HG02943 (cell line): Measurements from ENCODE around the gene RBM15B.
A peak's percentile ranks its signal among the peaks of the same experiment; 100 is the strongest.

Experiments used
- ATAC-seq: cut with Tn5 transposase; IDR thresholded peaks from one replicate; pipeline ENCODE4 v1.9.1; 2021; ENCODE audit warnings: mild to moderate bottlenecking, low read depth, moderate library complexity; ENCODE audit not compliant: unreplicated experiment

The RBM15B gene

DNA sequence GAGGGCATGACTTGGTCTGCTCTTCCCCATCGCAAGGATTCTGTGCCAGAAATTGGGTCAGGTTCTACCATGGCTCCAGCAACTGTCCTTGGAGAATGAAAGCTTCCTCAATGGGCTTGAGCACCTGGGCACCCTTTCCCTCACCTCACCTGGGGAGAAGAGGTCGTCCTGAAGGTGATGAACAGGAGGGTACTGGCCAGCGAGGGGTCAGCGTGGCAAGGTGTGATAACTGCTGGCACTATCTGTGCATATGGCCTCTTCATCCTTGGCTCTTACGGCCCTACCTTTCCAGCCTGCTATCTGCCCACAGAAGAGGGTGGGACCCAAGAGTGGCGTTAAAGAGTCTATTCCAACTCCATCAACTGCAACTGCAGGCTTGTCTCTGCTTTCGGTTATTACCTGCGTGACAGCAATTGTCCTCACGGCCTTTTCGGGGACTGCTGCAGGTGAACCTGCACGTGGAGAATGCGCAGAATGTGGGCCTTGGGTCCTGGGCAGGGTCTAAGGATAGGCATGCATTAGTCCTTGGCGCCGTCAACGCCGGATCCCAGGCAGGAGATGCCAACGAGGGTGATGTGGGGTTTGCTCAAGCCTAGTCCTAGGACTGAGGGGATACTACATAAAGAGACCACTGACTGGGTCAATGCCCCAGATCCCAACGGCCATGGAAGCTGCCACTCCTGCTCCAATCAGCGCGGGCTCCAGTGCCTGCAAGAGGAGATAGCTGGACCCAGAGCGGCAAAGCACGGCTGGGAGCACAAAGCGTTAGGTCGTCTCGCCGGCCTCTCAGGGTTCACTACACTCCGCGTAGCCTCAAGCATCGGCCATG is 625 bp upstream of the RBM15B start:
- no peak for ATAC-seq

DNA sequence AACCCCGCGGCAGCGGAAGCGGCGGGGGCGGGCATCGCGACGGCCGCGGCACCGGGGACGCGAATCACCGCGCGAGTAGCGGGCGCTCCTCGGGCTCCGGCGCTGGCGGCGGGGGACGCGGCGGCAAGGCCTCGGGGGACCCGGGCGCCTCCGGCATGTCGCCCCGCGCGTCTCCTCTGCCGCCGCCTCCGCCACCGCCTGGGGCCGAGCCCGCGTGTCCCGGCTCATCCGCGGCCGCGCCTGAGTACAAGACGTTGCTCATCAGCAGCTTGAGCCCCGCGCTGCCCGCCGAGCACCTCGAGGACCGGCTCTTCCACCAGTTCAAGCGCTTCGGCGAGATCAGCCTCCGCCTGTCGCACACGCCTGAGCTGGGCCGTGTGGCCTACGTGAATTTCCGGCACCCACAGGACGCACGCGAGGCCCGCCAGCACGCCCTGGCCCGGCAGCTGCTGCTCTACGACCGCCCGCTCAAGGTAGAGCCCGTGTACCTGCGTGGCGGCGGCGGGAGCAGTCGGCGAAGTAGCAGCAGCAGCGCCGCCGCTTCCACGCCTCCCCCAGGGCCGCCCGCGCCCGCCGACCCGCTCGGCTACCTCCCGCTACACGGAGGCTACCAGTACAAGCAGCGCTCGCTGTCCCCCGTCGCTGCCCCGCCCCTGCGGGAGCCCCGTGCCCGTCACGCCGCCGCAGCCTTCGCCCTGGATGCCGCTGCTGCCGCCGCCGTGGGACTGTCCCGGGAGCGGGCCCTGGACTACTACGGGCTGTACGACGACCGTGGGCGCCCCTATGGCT is 675 bp downstream of the RBM15B start:
- peak; percentile 2 for ATAC-seq

DNA sequence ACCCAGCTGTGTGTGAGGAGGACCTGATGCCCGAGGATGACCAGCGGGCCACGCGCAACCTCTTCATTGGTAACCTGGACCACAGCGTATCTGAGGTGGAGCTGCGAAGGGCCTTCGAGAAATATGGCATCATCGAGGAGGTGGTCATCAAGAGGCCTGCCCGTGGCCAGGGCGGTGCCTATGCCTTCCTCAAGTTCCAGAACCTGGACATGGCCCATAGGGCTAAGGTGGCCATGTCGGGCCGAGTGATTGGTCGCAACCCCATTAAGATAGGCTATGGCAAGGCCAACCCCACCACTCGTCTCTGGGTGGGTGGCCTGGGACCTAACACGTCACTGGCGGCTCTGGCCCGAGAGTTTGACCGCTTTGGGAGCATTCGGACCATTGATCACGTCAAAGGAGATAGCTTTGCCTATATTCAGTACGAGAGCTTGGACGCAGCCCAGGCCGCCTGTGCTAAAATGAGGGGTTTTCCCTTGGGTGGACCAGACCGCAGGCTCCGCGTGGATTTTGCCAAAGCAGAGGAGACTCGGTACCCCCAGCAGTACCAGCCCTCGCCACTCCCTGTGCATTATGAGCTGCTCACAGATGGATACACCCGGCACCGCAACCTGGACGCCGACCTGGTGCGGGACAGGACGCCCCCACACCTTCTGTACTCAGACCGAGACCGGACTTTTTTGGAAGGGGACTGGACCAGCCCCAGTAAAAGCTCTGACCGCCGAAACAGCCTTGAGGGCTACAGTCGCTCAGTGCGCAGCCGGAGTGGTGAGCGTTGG is 1.5 kb downstream of the RBM15B start:
- no peak for ATAC-seq

DNA sequence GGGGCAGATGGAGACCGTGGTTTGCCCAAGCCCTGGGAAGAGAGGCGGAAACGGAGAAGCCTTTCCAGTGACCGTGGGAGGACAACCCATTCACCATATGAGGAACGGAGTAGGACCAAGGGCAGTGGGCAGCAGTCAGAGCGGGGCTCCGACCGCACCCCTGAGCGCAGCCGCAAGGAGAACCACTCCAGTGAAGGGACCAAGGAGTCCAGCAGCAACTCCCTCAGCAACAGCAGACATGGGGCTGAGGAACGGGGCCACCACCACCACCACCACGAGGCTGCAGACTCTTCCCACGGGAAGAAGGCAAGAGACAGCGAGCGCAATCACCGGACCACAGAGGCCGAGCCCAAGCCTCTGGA is 2.0 kb downstream of the RBM15B start:
- ATAC-seq: no peak

DNA sequence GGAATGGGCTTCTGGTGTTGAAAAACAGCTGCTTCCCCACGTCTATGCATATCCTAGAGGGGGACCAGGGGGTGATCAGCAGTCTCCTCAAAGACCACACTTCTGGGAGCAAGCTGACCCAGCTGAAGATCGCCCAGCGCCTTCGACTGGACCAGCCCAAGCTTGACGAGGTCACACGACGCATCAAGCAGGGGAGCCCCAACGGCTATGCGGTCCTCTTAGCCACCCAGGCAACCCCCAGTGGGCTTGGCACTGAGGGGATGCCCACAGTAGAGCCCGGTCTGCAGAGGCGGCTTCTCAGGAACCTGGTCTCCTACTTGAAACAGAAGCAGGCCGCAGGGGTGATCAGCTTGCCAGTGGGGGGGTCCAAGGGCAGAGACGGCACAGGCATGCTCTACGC is 2.5 kb downstream of the RBM15B start:
- no peak for ATAC-seq

DNA sequence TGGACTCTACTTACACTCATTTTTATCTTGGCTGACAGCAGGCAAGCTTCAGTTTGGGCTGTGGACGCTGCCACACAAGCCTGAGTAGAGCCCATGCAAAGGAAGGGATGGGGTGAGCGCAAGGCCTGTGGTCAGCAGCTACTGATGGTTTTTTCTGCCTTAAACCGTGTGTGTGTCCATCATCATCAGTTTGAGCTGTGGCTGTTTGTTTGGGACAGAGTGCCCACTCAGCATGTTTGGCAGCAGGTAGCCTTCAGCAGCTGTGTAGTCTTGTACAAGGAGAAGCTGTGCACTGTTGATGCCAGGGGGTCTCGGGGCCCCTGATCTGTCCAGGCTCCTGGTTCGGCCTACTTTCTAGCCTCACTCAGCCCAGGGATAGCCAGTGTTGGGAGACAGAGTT is 3.5 kb downstream of the RBM15B start:
- ATAC-seq: no peak

DNA sequence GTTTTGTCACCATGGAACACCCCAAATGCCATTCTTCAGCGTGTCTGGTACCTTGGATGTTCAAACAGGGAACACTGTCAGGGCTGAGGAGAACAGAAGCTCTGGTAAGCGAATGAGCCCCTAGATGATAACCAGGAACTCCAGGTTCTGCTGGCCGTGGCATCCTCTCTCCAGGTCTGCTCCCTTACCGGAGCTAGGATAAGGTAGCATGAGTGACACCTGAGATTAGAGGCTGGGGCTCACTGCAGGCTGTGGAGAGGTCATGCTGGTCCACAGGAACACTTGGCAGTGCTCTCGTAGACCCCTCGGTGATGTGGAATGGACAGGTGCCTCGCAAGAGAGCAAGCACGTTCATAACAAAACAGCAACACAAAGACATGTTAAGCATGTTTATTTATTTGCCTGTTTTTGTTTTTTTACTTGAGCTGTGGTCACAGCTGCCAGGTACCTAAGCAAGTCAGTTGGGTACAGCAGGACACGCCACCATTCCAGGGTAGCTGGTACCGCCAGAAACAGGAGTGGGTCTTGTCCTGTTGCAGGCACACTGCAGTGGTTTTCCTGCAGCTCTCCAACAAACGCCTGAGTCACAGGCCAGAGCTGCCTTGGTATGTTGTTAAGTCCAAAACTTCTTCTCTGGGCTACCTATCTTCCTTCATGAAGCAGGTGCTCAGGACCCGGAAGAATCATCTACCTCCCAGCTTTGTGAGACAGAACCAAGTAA is 4.6 kb downstream of the RBM15B start:
- no peak for ATAC-seq

DNA sequence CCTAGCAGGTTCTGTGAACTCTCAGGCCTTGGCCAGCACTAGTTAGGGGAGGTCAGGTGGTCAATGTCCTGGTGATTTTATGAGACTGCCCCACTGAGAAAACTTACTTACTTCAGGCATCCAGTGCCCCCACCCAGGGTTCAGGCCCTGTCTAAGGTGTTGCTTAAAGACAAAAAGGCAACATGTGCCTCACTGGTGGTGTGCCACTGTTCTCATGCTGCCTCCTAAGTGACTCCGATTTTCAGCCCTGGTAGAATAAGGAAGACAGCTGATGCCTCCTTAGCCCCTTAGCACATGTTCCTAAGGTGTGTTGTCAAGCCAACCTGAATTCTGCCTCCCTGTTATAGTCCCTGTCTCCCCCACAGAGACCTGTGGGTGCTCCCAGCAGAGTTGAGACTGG is 5.3 kb downstream of the RBM15B start:
- no peak for ATAC-seq

DNA sequence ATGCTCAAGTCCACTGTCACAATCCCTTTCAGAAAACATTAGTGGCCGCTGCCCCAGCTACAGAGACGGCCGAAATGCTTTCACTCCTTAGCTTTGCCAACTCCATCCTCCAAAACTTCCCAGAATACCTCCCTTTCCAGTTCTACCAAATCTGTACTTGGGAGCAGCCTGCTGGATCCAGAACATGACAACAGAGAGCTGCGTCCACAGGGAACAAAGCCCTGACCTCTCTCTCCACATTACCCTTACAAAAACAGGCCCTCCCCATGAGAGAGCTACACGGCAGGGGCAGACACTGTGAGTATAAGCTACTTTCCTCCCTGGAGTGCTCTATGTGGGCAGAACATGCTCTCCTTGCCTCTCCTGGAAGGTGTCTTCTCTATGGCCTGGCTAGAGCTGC is 6.3 kb downstream of the RBM15B start:
- no peak for ATAC-seq

DNA sequence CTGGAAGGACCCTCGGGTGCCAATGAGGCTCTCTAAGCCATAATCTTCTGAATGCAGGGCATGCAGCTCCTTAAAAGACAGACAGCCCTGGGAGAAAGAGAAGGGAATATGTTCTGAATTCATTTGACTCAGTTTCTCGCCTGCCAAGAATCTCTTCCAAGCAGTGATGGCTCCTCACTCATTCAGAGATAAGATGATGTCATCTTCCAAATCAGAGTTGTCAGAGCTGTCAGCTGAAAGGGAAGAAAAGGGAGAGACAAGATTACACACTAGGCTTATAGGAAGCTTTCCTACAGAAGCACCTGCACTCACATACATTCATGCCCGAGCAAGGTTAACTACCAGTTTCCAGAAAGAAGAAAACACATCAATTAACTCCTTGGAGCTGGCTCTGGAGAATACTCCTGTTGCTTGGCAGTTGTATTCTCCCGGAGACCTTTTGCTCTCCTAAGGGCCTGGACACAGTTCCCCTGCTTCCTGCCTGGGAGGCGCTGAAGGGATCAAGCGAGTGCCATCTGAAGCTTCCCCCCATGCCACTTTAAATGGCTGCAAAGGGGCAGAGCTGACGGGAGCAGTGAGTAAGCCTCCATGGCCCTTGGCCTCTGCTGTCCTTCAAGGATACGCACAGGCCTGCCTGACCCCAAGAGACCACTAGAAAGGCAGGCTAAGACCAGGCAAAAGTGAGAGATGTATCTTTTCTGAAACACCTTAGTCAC is 7.7 kb downstream of the RBM15B start:
- ATAC-seq: no peak

DNA sequence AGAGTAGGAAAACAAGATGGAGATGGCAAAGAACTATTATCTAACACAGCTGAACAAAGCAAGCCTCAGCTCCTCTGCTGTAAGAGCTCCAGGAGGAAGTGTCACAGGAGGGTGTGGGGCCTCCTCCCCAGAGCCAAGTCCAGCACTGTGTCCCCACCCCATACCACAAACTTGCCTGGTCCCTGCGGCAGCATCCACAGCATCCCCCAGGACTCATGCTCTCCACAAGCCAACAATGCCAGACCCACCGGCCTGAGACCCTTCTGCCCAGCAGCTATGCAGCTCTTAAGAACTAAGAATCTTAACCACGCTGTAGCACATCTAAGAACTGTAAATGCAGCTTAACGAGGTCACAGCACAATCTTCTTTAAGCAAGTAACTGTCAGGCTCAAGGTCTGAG is 9.1 kb downstream of the RBM15B start:
- ATAC-seq: no peak

DNA sequence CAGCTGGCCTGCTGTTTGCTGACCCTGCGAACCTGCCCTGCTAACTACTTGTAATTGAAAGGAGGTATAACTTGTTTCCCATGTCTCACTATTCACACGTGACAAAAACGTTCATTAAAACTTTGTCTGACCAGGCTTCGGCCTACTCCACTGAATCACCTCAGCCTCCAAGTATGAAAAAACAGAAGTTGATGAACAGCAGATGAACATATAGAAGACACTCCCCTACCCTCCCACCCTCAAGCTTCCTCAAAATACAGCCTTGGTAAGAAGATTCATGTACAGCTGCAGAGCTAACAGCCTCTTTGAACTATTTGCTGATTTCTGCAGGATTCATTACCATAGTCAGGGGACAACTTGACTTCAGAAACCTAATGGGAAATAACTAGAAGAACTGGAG is 10.7 kb downstream of the RBM15B start:
- ATAC-seq: no peak

DNA sequence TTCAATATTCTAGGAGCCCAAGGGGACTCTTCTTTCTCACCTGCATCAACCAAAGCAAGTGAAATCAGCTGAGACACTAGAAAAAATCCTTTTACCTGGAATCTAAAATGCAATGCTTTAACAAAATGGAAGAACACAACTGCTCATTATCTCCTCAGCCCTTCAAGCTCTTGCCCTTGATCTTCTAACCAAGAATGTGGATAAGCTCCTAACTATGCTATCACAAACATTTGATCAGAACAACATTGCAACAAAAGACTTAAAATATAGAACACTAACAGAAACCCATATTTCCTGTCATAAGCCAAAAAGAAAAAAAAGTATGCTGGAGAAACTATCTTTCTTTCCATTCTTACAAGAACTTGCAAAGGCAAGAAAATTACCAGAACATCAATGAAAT is 12.6 kb downstream of the RBM15B start:
- ATAC-seq: no peak

DNA sequence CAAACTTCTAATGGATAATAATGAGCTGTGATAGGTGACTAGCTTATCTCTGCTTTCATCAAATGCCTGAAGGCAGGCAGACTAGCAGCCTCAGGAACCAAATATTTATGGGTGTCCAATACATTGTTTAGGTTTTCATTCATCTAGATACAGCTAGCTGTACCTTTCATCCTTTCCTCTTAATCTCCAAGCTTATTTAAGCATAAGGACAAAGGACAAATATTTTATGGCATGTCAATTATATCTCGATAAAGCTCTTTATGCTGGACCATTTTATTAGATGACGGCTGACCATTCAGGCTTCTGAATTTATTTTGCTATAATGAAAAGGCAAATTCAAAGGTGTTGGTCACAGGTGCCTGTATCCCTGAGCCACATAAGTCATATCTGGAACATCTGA is 16.9 kb downstream of the RBM15B start:
- no peak for ATAC-seq

DNA sequence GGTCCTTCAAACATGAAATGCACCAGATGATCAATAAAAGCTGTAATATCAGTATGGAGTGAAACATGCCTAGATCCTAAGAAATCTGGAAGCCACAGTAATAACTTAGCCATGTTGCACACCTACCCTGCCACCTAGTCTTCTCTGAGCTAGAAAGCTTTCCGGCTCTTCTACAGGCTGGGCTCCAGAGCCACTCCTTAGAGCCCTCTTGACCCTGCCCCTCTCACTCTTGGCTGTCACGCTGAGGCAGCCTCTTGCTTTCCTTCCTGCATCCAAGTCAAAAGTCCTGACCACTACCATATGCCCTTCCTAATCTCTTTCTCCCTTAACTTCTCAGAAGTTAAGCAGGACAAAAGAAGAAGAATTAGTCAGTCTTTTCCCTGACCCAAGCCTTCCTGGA is 17.7 kb downstream of the RBM15B start:
- no peak for ATAC-seq

DNA sequence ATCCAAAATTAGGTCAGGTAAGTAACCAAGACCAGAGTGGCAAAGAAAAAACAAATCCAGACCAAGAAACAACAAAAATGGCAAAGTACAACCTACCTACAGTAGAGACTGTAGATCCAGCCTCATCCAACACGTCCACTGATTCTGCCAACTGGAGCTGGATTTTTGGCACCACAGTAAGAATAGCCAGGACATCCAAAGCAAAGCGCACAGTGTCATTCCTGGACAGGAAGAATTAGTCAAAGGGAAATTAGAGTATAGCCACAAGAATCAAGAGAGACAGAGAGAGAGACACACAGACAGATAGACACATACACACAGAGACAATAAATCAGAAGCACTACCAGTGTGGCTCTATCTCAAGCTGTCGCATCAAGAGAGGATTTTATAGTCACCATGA is 31.1 kb downstream of the RBM15B start:
- ATAC-seq: no peak

DNA sequence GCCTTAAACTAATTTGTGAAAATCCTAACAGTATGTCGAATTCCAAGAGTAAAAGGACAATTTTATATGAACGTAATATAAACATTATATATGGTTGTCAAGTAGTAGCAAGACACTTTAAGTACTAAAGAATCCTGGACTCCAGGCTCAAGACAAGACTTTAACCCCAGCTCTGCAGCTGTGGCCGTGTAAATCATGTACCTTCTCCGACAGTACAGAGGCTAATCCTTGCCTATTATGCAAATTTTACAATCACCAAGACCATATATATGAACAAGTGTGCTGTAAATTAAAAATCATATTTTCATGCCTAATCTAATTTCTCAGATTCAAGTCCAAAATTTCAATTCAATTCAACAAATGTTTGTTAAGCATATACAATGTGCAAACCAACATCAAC is 35.8 kb downstream of the RBM15B start:
- no peak for ATAC-seq

DNA sequence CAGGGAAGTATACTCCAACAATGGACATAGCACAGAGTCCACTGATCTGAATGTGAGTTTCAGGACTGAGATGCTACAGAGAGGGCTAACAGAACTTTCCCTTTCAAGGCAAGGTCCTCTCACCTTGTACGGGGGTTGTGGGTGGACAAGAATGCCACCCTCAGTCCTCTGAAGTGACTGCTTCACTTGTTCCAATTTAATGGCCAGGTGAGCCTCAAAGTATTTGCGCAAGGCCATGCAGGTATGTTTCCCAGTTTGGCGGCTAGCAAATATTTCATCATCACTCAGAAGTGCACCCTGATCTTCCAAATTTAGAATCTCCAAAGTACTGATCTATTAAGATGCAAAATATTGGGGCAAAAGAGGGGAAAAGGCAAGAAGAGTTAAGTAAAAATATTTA is 38.1 kb downstream of the RBM15B start:
- ATAC-seq: no peak

DNA sequence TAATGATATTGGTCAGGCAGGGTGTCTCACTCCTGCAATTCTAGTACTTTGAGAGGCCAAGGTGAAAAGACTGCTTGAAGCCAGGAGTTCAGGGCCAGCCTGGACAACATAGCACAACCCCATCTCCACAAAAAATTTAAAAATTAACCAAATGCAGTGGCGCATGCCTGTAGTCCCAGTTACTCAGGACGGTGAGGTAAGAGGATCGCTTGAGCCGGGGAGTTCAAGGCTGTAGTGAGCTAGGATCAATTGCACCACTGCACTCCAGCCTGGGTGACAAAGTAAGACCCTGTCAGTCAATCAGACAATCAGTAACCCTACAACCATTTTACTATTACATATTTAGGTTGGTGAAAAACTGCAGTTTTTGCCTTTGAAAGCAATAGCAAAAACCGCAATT is 43.0 kb downstream of the RBM15B start:
- ATAC-seq: no peak

DNA sequence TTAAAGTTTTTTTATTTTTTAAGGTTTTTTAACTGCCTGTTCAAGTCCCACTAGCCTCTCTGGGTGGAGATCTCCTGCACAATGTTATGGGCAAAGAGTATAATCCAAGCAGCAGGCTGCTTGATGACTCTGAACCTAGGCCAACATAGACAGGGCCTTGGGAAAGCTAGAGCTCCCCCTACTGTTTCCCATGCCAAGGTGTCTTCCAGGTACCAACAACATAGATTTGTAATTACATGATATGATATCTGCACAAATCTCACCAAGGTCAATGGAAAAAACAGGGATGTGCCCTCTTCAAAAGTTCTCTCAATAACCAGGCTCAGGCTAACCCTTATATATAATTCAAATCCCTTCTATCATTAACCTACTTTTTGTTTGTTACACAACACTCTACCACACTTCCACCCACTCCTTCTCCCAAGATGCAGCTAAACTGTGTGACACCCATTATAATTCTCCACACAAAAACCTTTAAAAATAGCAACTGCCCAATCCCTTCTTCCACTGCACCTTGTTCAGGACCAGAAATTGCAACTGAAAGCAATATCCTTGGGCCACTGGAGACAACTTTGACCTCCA is 43.8 kb downstream of the RBM15B start:
- no peak for ATAC-seq
